HG02852 (cell line): ENCODE results near the gene PDLIM5.
"Not testable (repeated sequence)": the region's sequence is repeated elsewhere in the genome, so short reads cannot be mapped to it uniquely, and the experiment has no call there.

ENCODE experiments used
- ATAC-seq: cut with Tn5 transposase; IDR thresholded peaks from one replicate; pipeline ENCODE4 v1.9.1; 2021; ENCODE audit warnings: mild to moderate bottlenecking, moderate library complexity; ENCODE audit not compliant: unreplicated experiment

The PDLIM5 gene

DNA sequence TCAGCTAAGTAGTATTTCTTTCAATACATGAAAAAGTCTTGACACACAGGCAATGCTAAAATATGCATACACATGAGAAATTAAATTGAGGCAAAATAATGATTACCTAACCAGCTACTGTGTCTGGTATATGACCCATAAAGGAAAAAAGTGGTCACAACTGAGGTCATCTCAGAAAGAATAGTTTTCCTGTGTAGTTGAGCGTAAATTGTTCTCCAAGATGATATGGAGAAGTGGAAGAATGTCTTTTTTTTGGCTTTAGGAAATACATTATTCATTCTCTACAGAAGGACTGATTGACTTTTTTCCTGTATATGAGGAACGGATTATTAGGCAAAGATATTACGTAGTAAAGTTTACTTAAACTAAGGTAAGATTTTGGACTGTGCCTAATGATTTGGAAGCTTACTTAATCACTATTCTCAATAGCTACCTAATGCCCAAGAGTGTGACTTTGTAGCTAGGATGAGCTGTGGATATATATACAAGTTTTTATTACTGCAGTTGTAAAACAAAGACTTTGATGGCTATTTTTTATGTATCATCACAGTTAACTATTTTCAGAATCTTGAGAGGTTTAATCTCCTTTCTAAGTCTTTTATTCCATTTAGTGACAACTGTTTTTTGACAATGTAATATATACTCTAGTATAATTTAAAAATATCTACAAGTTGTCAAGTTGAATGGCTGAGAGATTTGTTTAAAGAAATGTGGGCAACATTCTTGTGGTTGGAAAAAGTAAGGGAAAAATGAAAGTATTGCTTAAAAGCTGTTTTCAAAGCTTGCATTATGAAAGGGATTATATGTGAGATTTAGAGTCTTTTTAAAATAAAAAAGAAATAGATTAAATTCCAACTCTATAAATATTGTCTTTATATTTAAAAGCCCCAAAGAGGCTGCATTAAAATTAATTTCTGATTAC lies 100.2 kb downstream of the PDLIM5 start:
- ATAC-seq = no peak

DNA sequence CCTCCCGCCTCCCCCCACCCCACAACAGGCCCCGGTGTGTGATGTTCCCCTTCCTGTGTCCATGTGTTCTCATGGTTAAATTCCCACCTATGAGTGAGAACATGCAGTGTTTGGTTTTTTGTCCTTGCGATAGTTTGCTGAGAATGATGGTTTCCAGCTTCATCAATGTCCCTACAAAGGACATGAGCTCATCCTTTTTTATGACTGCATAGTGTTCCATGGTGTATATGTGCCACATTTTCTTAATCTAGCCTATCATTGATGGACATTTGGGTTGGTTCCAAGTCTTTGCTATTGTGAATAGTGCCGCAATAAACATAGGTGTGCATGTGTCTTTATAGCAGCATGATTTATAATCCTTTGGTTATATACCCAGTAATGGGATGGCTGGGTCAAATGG lies 104.3 kb downstream of the PDLIM5 start:
- not testable (repeated sequence) for ATAC-seq

DNA sequence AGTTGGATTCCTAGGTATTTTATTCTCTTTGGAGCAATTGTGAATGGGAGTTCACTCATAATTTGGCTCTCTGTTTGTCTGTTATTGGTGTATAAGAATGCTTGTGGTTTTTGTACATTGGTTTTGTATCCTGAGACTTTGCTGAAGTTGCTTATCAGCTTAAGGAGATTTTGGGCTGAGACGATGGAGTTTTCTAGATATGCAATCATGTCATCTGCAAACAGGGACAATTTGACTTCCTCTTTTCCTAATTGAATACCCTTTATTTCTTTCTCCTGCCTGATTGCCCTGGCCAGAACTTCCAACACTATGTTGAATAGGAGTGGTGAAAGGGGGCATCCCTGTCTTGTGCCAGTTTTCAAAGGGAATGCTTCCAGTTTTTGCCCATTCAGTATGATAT lies 105.9 kb downstream of the PDLIM5 start:
- ATAC-seq = not testable (repeated sequence)

- no peak for ATAC-seq
Measured at GRCh38 chr4:94558392-94558904, 106.7 kb downstream of the PDLIM5 start.

DNA sequence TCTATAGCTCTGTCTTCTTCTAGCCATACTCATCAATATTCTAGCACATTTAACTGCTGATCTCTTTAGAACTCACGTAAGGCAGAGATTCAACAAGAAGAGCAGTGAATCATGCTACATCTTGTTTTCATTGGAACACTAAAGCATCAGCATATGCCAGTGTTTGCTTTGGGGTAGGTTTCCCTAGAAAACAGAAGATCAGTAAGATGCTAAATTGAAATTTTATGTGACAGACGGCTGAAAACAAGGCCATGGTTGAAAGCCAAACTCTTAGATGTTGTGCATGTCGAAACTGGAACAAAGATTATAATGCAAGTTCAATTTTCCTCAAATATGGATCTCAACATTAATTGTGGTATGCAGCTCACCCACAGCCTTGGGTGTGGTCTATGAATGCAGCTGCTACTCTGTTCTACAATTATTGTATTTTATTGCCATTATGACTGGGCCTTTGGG lies 107.6 kb downstream of the PDLIM5 start:
- ATAC-seq = no peak

DNA sequence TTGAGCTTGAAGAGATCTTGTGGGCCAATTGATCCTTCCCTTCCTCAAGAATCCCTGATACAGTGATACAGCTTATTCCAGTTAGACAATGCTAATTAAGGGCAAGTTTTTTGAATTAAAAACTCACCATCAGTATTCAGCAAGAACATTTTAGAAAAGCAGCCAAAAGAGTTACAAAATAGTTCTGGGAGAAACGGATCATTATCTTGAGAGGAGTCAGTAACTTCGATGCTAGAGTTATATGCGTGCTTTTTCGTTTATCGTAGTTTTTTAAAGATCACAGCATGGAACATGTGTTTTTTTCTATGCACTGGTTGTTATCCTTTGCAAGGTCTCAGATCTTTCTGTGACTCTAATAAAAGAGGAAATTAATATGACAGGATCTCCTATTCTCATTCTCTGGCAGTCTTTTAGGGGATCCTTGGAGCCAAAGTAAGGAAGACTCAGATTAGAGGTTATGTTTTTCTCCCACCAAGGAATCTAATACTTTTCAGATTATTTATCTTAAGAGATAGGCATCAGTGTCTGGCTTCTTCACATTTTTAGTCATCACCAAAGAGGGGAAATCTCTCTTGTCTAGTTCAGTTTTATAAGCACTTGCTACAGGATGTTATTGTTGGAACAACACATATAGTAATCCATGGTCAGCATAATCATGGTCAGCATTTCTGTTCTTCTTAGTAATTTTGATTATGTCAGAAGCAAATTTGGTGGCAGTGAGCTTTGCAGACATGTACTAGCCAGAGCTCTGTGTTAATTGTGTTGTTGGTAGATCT lies 109.7 kb downstream of the PDLIM5 start:
- ATAC-seq = no peak

GRCh38 chr4:94562285-94562684 lies 110.5 kb downstream of the PDLIM5 start:
- ATAC-seq = no peak

GRCh38 chr4:94564252-94564651 lies 112.5 kb downstream of the PDLIM5 start:
- ATAC-seq = no peak

DNA sequence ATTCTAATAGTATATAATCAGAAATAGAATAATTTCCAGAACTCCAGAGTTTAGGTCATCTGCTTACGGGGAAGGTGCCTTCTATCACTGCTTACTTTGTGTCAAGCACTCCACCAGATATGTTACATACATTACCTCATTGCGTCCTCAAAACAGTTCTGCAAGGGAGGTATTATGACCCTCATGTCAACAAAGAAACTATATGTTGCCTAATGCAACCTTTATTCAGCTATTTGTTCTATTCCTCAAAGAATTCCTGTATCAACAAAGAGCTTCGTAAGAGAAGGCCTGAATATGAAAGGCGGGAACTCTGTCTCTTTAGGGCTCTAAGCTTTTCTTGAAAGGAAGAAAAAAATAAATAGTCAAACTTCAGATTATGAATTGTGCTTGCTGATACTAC lies 114.7 kb downstream of the PDLIM5 start:
- ATAC-seq = no peak

GRCh38 chr4:94567811-94568210 lies 116.1 kb downstream of the PDLIM5 start:
- peak; percentile 82 for ATAC-seq

GRCh38 chr4:94570558-94570957 lies 118.8 kb downstream of the PDLIM5 start:
- ATAC-seq = no peak

- no peak for ATAC-seq
Measured at GRCh38 chr4:94571298-94571697, 119.6 kb downstream of the PDLIM5 start.

GRCh38 chr4:94571715-94572114 lies 120.0 kb downstream of the PDLIM5 start:
- no peak for ATAC-seq

- ATAC-seq = no peak
Measured at GRCh38 chr4:94574050-94574449, 122.3 kb downstream of the PDLIM5 start.

DNA sequence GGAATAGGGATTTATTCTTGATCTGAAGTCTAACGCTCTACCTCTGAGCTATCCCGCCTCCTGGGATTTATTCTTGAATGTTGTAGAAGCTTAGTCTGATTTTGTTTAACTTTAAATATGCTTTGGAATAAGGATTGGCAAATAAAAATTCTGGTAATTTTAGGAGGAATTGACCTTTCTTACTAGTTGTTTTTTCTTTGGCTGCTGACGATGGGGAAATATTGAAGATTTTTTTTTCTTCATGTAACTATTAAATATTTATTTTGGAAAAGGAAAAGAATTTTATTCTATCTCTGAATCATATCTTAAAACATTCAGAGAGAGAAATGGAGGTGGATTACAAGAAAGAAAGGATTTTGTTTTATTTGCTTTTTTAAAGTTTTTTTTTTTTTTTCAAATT lies 122.9 kb downstream of the PDLIM5 start:
- ATAC-seq = no peak

- ATAC-seq = no peak
Measured at GRCh38 chr4:94575652-94576051, 123.9 kb downstream of the PDLIM5 start.

DNA sequence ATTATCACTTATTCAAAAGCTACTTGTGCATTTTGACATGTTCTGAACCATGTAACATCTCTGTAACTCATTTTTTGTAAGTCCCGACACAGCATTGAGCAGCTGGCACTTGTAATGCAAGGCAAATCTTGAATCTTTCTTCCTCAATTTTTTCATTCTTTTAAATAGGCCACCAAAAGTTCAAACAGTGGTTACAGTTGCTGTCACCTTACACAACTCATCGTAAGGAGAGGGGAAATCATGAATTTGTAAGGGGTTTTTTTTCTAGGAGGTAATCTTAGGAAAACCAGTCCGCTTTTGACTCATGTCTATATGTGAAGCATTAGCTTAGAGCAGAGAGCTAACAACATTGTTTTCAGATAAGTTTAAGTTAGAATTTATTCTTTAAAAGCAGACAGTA lies 124.5 kb downstream of the PDLIM5 start:
- ATAC-seq = no peak

DNA sequence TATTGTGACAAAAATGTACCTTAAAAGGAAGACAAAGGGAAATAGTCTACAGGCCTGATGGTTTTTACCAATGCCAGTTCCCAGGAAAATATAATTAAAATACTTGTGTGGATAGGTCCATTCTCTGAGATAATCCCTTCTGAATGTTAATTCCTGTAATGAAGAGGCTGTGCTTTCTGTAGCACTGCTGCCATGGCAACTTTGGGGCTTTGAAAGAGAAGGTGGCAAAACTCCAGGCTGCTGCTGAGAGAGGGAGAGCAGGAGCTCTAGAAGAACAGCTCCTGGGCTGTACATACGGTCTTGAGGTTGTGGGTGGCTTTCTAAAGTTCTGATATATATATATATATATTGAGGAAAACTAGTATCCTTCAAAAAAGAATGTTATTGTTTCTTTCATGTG lies 125.4 kb downstream of the PDLIM5 start:
- ATAC-seq = no peak

DNA sequence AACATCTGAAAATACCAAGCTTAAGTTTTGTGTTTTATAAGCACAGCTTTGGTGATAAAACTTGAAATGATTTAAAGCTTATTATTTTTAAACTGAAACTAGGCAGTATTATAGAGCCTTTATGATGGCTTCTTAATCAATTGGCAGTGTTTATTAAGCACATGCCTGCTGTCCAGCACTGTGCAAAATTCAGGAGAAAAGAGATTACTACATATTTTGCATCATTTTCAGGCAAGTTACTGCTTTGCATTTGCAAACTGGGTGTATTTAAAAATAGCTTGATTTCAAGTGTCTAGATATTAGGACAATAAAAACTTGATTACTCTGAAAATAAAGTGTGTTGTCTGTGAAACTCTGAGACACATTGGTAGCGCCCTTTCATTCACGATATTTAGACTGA lies 126.5 kb downstream of the PDLIM5 start:
- ATAC-seq = no peak

DNA sequence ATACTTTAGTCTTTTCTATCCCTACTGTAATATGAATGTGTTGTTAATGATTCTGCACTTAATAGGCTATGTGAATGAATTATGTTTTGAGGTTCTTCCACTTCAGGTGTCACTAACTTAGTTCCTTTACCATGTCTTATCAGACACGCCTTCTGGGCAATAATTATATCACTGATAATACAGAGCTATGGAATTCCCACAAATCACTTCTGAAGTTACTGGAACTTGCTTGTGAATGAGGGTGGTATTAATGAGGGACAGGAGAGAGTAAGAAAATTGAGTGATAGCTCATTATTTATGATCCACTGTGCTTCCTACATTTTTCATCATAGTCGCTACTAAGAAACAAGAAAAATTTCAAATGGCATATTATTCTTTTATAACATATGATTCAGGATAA lies 130.0 kb downstream of the PDLIM5 start:
- no peak for ATAC-seq

- no peak for ATAC-seq
Measured at GRCh38 chr4:94582517-94582916, 130.8 kb downstream of the PDLIM5 start.
